GM19395 (cell line): ENCODE data around the gene TSNAXIP1.
"Not testable (repeated sequence)": the region's sequence is repeated elsewhere in the genome, so short reads cannot be mapped to it uniquely, and the experiment has no call there.

Source experiments
- ATAC-seq: cut with Tn5 transposase; IDR thresholded peaks from one replicate; pipeline ENCODE4 v1.9.1; 2021; ENCODE audit warnings: mild to moderate bottlenecking, moderate library complexity; ENCODE audit not compliant: unreplicated experiment

TSNAXIP1 gene

GRCh38 chr16:67833415-67834241 is 26.9 kb downstream of the TSNAXIP1 start:
- peak; percentile 97 for ATAC-seq

DNA sequence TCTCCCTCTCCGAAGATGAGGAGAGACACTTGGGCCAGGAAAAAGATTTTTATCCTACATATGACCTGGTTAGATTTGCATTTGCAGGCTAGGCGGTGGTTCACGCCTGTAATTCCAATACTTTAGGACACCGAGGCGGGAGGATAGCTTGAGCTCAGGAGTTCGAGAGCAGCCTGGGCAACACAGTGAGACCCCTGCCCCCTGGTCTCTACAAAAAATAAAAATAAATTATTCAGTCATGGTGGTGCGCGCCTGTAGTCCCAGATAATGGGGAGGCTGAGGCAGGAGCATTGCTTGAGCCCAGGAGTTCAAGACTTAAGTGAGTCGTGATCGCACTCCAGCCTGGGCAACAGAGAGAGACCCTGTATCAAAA is 27.5 kb downstream of the TSNAXIP1 start:
- ATAC-seq = no peak

DNA sequence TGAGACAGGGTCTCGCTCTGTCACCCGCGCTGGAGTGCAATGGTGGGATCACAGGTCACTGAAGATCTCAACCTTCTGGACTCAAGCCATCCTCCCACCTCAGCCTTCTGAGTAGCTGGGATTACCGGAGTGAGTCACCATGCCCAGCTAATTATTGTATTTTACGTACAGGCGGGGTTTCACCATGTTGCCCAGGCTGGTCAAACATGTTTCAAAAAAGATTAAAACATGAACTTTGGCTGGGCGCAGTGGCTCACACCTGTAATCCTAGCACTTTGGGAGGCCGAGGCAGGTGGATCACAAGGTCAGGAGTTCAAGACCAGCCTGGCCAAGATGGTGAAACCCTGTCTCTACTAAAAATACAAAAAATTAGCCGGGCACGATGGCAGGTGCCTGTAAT is 30.5 kb downstream of the TSNAXIP1 start:
- not testable (repeated sequence) for ATAC-seq

GRCh38 chr16:67837811-67838210 is 31.1 kb downstream of the TSNAXIP1 start:
- ATAC-seq = no peak

DNA sequence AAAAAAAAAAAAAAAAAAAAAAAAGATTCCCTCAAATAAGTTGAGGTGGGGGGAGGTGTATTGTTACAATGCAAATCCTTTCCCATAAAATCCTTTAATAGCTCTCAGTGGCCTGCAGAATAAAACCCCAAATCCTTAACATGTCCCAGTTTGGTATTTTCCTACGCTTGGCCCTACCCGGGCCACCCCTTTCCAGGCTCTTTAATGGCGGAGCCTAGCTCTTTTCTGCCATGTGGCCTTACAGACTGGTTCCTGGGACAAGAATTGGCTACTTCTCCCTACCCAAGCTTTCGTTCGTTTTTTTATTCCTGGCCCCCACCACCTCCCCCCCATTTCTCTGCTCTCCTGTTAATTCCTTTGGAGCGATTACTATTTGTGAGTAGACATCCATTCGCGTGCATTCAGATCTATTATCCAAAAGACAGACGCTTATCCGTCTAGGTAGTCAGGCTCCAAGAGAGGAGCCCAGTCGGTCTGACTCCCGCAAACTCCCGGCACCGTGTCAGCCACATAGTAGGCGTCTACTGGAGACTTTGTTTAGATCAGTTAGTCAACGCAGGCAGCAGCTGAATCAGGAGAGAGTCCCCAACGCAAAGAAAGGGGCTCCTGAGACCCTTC is 34.6 kb downstream of the TSNAXIP1 start:
- ATAC-seq = no peak

DNA sequence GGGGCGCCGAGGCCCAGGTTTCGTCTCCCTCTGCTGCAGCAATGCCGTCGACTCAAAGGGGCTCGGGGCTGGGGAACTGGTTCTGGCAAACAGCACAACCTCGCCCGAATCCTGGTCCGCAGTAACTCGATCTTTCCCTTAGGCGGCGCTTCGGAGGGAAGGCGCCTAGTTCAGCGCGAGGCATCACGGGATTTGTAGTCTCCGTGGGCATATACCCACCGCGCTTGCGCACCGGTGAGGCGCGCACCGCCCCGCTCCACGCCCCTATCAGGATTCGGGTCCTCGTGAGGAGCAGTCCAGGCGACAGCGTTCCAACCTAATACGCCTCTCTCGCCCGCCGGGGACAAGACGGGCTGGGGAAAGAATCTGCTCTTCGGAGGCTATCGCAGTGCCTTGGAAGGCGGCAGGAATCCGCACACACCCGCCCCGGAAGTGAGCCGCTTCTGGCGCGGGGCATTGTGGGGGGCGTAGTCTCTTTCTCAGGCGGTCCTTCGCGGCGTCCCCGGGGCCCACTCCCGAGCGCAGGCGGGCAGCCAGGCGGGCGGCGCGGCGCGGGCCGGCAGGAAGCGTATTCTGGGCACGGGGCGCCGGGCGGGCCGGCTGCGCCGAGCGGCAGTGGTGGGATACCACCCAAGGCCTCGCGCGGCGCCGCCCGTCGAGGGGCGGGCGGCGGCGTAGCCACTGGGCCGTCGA is 35.3 kb downstream of the TSNAXIP1 start, which contains the start of gene THAP11:
Gene THAP11 (plus strand): TSS at position 505 of the 693 bp plus-strand sequence. CDS start 235 bp downstream, outside the sequence.
- peak; percentile 53 for ATAC-seq

DNA sequence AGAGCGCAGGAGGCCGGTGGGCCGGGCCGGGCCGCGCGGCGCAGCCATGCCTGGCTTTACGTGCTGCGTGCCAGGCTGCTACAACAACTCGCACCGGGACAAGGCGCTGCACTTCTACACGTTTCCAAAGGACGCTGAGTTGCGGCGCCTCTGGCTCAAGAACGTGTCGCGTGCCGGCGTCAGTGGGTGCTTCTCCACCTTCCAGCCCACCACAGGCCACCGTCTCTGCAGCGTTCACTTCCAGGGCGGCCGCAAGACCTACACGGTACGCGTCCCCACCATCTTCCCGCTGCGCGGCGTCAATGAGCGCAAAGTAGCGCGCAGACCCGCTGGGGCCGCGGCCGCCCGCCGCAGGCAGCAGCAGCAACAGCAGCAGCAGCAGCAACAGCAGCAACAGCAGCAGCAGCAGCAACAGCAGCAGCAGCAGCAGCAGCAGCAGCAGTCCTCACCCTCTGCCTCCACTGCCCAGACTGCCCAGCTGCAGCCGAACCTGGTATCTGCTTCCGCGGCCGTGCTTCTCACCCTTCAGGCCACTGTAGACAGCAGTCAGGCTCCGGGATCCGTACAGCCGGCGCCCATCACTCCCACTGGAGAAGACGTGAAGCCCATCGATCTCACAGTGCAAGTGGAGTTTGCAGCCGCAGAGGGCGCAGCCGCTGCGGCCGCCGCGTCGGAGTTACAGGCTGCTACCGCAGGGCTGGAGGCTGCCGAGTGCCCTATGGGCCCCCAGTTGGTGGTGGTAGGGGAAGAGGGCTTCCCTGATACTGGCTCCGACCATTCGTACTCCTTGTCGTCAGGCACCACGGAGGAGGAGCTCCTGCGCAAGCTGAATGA is 36.0 kb downstream of the TSNAXIP1 start:
- peak; percentile 9 for ATAC-seq

GRCh38 chr16:67843343-67843765 is 36.7 kb downstream of the TSNAXIP1 start:
- ATAC-seq = no peak

- ATAC-seq = no peak
Measured at GRCh38 chr16:67844497-67844896, 37.8 kb downstream of the TSNAXIP1 start.

- no peak for ATAC-seq
Measured at GRCh38 chr16:67845291-67846062, 38.8 kb downstream of the TSNAXIP1 start.

GRCh38 chr16:67846063-67846319 is 39.3 kb downstream of the TSNAXIP1 start:
- no peak for ATAC-seq

- peak; percentile 62 for ATAC-seq
Measured at GRCh38 chr16:67846320-67847063, 39.8 kb downstream of the TSNAXIP1 start, which contains the start of gene NUTF2. Gene NUTF2, plus strand, starts transcription at chr16:67846933. Its CDS starts 18,198 bp downstream, at chr16:67865131.

DNA sequence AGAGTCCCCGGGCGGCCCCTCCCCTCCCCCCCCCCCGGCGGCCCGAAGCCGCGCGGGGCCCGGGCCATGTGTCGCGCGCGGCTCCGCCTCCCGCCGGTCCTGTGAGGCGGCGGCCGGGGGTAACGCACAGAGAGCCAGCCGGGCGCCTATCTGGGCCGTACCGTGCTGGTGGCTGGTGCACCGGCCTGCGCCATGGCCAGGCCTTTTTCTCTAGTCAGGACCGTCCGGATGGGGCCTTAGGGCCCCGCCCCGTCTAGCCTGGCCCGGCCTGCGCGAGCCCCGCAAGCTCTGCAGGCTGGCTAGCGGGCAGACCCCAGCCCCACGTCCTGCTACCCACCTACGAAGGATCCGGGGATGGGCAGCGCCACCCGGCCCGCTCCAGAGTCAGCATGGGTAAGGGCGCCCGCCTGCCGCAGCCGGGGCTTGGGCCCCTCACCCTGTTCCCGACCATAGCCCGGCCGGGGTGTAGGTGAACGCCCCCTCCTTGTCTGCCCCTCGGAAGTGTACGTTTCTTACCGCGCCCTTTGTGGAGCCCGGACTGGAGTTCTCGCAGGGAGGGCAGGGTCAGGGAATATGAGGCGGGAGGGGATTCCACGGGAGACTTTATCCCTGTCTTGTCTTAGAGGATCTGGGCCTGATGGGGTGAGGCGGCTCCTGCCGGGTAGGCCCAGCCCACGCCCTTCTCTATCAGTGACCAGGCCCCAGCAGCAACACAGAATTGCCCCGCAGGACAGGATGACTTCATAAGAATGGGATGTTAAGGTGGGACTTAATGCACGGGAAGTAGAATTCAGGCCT is 40.6 kb downstream of the TSNAXIP1 start, which contains the start of gene CENPT:
Gene CENPT (minus strand): TSS at position 630 of the 798 bp plus-strand sequence. CDS start 13,834 bp downstream, outside the sequence.
- ATAC-seq = peak; percentile 32

GRCh38 chr16:67848118-67848517 is 41.4 kb downstream of the TSNAXIP1 start:
- ATAC-seq = no peak

- no peak for ATAC-seq
Measured at GRCh38 chr16:67853670-67854069, 47.0 kb downstream of the TSNAXIP1 start.

- ATAC-seq = no peak
Measured at GRCh38 chr16:67855789-67856188, 49.1 kb downstream of the TSNAXIP1 start.

DNA sequence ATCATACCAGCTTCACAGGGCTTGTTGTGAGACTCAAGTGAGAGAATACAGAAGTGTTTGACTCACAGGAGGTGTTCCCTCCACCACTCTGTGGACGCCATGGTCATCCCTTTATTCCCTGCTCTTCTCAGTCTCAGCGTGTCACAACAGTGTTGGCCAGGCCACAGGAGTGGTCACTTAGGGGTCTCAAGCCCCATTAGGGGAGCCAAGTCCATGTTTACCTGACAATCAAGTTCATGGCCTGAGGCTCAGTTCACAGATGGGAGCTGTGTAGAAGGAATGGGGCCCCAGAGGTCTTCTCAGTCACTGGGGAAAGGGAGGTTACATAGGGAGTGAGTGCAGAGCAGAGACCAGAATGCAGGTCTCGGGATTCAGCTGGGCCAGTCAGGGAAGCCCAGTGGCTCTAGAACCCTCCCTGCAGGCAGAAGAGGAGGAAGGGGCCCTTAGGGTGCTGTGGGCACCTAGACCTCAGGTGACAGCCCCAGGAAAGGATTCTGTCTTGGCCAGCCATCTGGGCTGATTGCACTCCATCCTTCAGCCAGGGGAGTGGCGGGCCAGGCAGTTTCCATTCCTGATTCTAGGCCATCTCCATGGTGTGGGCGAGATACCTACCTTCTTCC is 50.3 kb downstream of the TSNAXIP1 start:
- ATAC-seq = no peak
